SH-SY5Y (cell line): Measurements from ENCODE around the gene NSMCE1.

Experiments used
- GATA2 ChIP-seq: IDR thresholded peaks from 2 replicates; pipeline ENCODE4 v1.6.1; 2011; ENCODE audit warnings: mild to moderate bottlenecking, low read depth, low read length
- GATA3 ChIP-seq: IDR thresholded peaks from 2 replicates; pipeline ENCODE4 v1.6.1; 2011; ENCODE audit warnings: low read depth, mild to moderate bottlenecking, low read length, moderate library complexity

Gene NSMCE1

GRCh38 chr16:27235055-27235937 is 33.3 kb downstream of the NSMCE1 start:
- no peak for TF ChIP-seq GATA3
- TF ChIP-seq GATA2 = peak; percentile 66

- no peak for TF ChIP-seq GATA2
- TF ChIP-seq GATA3 = no peak
Measured at GRCh38 chr16:27234603-27235002, 34.0 kb downstream of the NSMCE1 start.

- TF ChIP-seq GATA3 = no peak
- TF ChIP-seq GATA2 = no peak
Measured at GRCh38 chr16:27234171-27234570, 34.4 kb downstream of the NSMCE1 start.

GRCh38 chr16:27233731-27234130 is 34.8 kb downstream of the NSMCE1 start:
- TF ChIP-seq GATA3 = no peak

- TF ChIP-seq GATA2 (no peak), GATA3 (no peak)
Measured at GRCh38 chr16:27232901-27233625, 35.5 kb downstream of the NSMCE1 start.

- no peak for TF ChIP-seq GATA3
- no peak for TF ChIP-seq GATA2
Measured at GRCh38 chr16:27232061-27232900, 36.3 kb downstream of the NSMCE1 start.

GRCh38 chr16:27231692-27232060 is 36.9 kb downstream of the NSMCE1 start:
- TF ChIP-seq GATA3 = no peak

GRCh38 chr16:27230562-27231001 is 38.0 kb downstream of the NSMCE1 start:
- TF ChIP-seq GATA3 (no peak), GATA2 (no peak)

- TF ChIP-seq GATA2 = no peak
- TF ChIP-seq GATA3 = no peak
Measured at GRCh38 chr16:27229891-27230470, 38.6 kb downstream of the NSMCE1 start.

- no peak for TF ChIP-seq GATA3
- no peak for TF ChIP-seq GATA2
Measured at GRCh38 chr16:27228621-27229501, 39.7 kb downstream of the NSMCE1 start.

GRCh38 chr16:27228045-27228444 is 40.5 kb downstream of the NSMCE1 start:
- TF ChIP-seq GATA2 (no peak), GATA3 (no peak)

GRCh38 chr16:27226976-27227705 is 41.4 kb downstream of the NSMCE1 start:
- TF ChIP-seq GATA2 (no peak), GATA3 (no peak)
